ENCODE results near the gene CDH16.

DNA sequence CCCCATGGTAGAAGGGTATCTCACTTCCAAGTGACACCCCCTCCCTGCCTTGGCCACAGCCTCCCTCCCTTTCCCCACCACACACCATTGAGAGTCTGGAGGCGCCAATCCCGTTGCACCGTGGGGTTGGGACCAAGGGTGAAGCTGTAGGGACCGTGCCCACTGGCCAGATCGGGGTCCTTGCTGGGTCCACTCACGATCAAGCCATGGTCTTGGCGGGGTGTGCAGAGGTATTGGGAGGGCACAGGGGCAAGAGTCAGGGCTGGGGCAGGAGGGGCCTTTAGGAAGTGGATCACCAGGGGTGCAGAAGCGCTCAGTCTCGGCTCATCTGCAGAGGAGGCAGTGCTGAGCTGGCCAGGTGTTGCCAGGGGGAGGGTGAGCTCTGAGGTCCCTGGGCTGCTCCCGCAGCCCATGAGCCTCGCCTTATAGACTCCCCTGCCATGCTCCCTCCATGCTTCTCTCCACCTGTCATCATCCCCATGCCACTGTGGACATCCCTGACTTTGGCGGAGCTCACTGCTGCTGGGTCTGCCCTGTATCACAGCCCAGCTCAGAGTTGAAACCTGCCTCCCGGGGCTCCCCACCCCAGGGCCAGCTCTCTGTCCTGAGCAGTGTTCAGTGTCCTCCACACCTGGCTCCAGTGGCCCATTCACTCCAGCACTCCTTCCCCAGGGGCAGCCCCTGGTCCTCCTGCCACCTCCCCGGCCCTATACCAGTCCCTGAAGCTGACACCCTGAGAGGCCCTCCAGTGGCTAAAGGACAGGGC lies 8.3 kb downstream of the CDH16 start:
- TF ChIP-seq POLR2A (IDR thresholded peaks at IDR 0.05; ENCODE audit: low read depth, low read length): no peak
- TF ChIP-seq, protein P1, sequence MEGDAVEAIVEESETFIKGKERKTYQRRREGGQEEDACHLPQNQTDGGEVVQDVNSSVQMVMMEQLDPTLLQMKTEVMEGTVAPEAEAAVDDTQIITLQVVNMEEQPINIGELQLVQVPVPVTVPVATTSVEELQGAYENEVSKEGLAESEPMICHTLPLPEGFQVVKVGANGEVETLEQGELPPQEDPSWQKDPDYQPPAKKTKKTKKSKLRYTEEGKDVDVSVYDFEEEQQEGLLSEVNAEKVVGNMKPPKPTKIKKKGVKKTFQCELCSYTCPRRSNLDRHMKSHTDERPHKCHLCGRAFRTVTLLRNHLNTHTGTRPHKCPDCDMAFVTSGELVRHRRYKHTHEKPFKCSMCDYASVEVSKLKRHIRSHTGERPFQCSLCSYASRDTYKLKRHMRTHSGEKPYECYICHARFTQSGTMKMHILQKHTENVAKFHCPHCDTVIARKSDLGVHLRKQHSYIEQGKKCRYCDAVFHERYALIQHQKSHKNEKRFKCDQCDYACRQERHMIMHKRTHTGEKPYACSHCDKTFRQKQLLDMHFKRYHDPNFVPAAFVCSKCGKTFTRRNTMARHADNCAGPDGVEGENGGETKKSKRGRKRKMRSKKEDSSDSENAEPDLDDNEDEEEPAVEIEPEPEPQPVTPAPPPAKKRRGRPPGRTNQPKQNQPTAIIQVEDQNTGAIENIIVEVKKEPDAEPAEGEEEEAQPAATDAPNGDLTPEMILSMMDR (IDR thresholded peaks at IDR 0.05; ENCODE audit: extremely low read depth in 1 of 2, insufficient read depth in 1 of 2, low read depth in 1 of 2, low read length in 2 of 2): no peak
- TF ChIP-seq, protein P2, sequence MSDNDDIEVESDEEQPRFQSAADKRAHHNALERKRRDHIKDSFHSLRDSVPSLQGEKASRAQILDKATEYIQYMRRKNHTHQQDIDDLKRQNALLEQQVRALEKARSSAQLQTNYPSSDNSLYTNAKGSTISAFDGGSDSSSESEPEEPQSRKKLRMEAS (IDR thresholded peaks at IDR 0.05; ENCODE audit: insufficient read depth, insufficient read length): no peak
- no peak for TF ChIP-seq EZH2 (IDR thresholded peaks at IDR 0.05; ENCODE audit: borderline replicate concordance, low read depth, low read length, severe bottlenecking)
- TF ChIP-seq POLR2AphosphoS5 (IDR thresholded peaks at IDR 0.05; ENCODE audit: insufficient read depth, low read depth, low read length): no peak
